ENCODE measurements around the gene MAPKAP1. TPM values are rescaled to one million over a fixed set of nuclear protein-coding genes. Genes with fewer than 3 reads are reported as not detected.

MAPKAP1 gene
- total RNA-seq, 1 donor from 2014 or later = 63.4 TPM

- Mint-ChIP-seq H3K4me1 (peaks cover 20% of the 10 kb centered on the region), H3K27ac (ENCODE audit: unreplicated experiment) (no peak overlapping the region), H3K27me3 (ENCODE audit: low read depth) (no peaks in the 10 kb centered on the region), H3K4me3 (no peak overlapping the region), H3K9me3 (no peaks in the 10 kb centered on the region), H3K36me3 (ENCODE audit: low read depth) (no peaks in the 10 kb centered on the region)
- DNase-seq (ENCODE audit: low read depth, low spot score) = no peak
- no peak for TF ChIP-seq CTCF (conservative IDR thresholded peaks at IDR 0.05)
Observed at GRCh38 chr9:125593581-125594222, 113.3 kb downstream of the MAPKAP1 start.

GRCh38 chr9:125591888-125592287, 115.1 kb downstream of the MAPKAP1 start:
- Mint-ChIP-seq H3K9me3 (no peaks in the 10 kb centered on the region), H3K27me3 (ENCODE audit: low read depth) (no peaks in the 10 kb centered on the region), H3K27ac (ENCODE audit: unreplicated experiment) (no peak overlapping the region), H3K4me3 (no peak overlapping the region), H3K36me3 (ENCODE audit: low read depth) (no peaks in the 10 kb centered on the region), H3K4me1 (peaks cover 20% of the 10 kb centered on the region)
- no peak for TF ChIP-seq CTCF (conservative IDR thresholded peaks at IDR 0.05)
- DNase-seq (ENCODE audit: low read depth, low spot score) = no peak

DNA sequence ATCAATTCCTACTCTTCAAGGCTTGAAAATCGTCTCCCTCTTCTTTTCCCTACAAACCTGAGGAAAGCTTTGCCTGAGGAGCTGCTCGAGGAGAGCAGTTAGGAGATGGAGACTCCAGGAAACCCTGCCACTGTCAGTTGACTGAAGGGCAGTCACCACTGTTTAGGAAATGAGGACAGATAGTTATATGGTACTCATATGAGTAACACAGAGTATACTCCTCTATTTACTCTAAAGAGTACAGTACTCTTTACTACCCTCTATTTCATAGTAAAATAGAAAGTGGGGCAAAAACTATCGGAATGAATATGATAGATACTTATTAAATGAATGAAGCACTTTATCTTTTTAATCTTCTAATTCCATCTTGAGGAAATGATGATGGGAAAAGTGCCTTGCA, 115.8 kb downstream of the MAPKAP1 start:
- no peak for DNase-seq (ENCODE audit: low read depth, low spot score)
- Mint-ChIP-seq H3K4me1 (peaks cover 27% of the 10 kb centered on the region), H3K27me3 (ENCODE audit: low read depth) (no peaks in the 10 kb centered on the region), H3K27ac (ENCODE audit: unreplicated experiment) (no peak overlapping the region), H3K9me3 (no peaks in the 10 kb centered on the region), H3K36me3 (ENCODE audit: low read depth) (no peaks in the 10 kb centered on the region), H3K4me3 (no peak overlapping the region)
- TF ChIP-seq CTCF (conservative IDR thresholded peaks at IDR 0.05) = no peak

GRCh38 chr9:125589287-125589686, 117.7 kb downstream of the MAPKAP1 start:
- TF ChIP-seq CTCF (conservative IDR thresholded peaks at IDR 0.05) = no peak
- Mint-ChIP-seq H3K9me3 (no peaks in the 10 kb centered on the region), H3K27me3 (ENCODE audit: low read depth) (no peaks in the 10 kb centered on the region), H3K36me3 (ENCODE audit: low read depth) (no peaks in the 10 kb centered on the region), H3K27ac (ENCODE audit: unreplicated experiment) (no peak overlapping the region), H3K4me1 (peaks cover 23% of the 10 kb centered on the region), H3K4me3 (no peak overlapping the region)
- DNase-seq (ENCODE audit: low read depth, low spot score) = no peak

- no peak for DNase-seq (ENCODE audit: low read depth, low spot score)
- TF ChIP-seq CTCF (conservative IDR thresholded peaks at IDR 0.05) = no peak
- no peak overlapping the region for H3K27ac Mint-ChIP-seq (ENCODE audit: unreplicated experiment)
- no peak overlapping the region for H3K4me3 Mint-ChIP-seq
- H3K36me3 Mint-ChIP-seq (ENCODE audit: low read depth) = no peaks in the 10 kb centered on the region
- no peaks in the 10 kb centered on the region for H3K27me3 Mint-ChIP-seq (ENCODE audit: low read depth)
- peaks cover 17% of the 10 kb centered on the region for H3K4me1 Mint-ChIP-seq
- no peaks in the 10 kb centered on the region for H3K9me3 Mint-ChIP-seq
Observed at GRCh38 chr9:125587819-125588460, 119.1 kb downstream of the MAPKAP1 start.

All from neural crest cell (in vitro differentiated cells).